Stimulated activated effector memory CD8-positive, alpha-beta T cell treated with anti-CD3 and anti-CD28 coated beads, Interleukin-12 subunit alpha, Interleukin-12 subunit beta, amount 100 ng/mL, for 72 hours (primary cell): ENCODE data around the gene CROCC2.

Experiments used
- ATAC-seq: fragments of 150-1000 bp; cut with Tn5 transposase; 2 replicates; pipeline ENCODE4 v1.10.0; 2021
- DNase-seq, 2 donors: peaks; one replicate each; pipeline ENCODE4 v3.0.0; 2021 to 2022; ENCODE audit warnings: low spot score in 2 of 2
- H3K27ac Mint-ChIP-seq: one replicate; pipeline ENCODE4 v1.8.0; 2022; ENCODE audit warnings: mild to moderate bottlenecking, mixed read lengths
- H3K36me3 Mint-ChIP-seq: one replicate; pipeline ENCODE4 v1.8.0; 2022; ENCODE audit warnings: mild to moderate bottlenecking, mixed read lengths
- H3K4me1 Mint-ChIP-seq: one replicate; pipeline ENCODE4 v1.8.0; 2022; ENCODE audit warnings: mixed read lengths
- H3K4me3 Mint-ChIP-seq: one replicate; pipeline ENCODE4 v1.8.0; 2022; ENCODE audit warnings: mild to moderate bottlenecking, mixed read lengths
- H3K9me3 Mint-ChIP-seq: one replicate; pipeline ENCODE4 v1.8.0; 2022; ENCODE audit warnings: mixed read lengths

CROCC2 gene

DNA sequence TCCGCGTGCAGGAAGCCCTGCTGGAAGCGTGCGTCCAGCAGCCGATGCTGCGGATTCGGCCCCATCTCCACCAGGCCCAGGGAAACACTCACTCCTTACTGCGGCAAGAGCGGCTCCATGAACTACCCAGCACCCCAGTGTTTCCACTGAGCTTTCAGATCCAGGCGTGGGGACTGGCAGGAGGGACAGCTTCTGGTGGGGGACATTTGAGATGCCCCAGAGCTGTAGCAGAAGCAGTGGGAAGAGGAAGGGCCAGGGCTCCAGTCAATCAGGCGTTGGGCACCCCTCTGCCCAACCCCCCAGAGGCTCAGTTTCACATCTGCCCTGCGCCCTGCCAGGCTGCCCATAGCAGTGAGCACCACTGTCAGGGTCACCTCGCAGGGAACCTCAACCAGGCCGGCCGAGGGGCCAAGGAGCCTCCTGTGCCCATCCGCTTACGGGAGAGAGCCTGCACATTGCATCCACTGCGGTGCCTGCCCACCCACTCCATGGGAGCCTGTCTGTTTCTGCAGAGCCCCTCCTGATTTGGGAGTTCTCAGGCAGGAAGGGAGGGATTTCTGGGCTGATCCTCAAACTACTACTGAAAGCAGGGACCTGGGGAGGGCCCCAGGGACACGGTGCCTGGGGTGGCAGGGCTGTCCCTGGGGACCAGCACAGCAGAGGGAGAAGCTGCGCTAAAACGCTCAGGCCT is 32.9 kb upstream of the CROCC2 start:
- Mint-ChIP-seq H3K27ac (no peak overlapping the region), H3K9me3 (no peaks in the 10 kb centered on the region), H3K4me1 (no peaks in the 10 kb centered on the region), H3K36me3 (no peaks in the 10 kb centered on the region), H3K4me3 (no peak overlapping the region)
- no peak for ATAC-seq
- no peak for DNase-seq

DNA sequence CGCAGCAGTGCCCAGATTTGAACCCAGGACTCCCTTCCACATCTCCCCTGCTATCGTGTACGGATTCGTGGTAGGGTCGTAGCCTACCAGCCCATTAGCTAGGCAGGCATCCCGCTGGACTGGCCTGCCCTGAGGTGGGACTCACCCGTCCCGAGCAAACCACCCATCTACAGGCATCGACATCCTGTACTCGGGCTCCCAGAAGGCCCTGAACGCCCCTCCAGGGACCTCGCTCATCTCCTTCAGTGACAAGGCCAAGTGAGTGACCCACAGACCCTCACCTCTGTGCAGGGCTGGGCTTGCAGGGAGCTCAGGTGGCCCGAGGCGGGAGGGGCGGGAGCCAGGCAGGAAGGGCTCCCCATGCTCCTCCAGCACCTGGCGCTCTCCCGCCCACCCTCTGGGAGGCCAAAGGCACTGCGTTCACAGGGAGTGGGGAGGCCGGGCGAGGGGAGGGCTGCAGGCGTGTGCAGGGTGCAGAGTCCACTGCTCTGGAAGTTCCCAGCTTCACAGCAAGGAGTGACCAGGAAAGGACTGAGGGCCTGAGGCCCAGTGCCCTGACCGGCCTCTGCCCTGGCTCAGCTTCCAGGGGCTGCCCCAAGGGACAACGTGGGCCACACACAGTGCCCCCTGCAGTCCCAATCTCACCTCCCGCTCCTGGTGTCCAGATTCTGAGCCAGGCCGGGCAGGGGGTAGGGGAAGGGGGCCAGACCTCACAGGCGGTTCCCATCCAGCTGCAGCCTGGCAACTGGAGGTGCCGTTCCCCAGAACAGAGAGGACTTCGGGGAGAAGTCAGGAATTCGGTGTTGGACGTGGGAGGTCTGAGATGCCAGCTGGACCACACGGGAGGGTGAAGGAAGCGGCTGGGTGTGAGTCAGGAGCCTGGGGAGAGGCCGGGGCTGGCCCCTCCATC is 32.1 kb upstream of the CROCC2 start:
- DNase-seq = no peak
- Mint-ChIP-seq H3K9me3 (no peaks in the 10 kb centered on the region), H3K36me3 (no peaks in the 10 kb centered on the region), H3K4me3 (no peak overlapping the region), H3K4me1 (no peaks in the 10 kb centered on the region), H3K27ac (no peak overlapping the region)
- ATAC-seq = no peak

DNA sequence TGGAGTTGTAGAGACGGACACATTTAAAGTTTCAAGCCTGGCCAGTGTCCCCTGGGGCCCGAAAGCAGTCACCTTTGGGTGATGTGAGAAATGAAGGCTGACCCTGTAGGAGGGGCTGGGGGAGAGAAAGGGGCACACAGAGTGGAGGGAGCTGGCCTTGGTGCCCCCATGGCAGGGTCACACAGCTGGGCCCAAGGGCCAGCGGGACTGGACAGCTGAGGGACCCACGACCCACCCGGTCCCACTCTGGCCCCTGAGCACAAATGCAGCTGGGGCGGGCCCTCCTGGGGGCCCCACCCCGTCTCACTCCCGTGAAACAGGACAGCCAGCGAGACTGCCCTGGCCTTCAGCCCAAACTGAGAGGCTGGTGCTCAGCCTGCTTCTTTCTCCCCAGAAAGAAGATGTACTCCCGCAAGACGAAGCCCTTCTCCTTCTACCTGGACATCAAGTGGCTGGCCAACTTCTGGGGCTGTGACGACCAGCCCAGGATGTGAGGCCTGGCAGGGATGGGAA is 31.4 kb upstream of the CROCC2 start:
- Mint-ChIP-seq H3K4me1 (no peaks in the 10 kb centered on the region), H3K36me3 (no peaks in the 10 kb centered on the region), H3K4me3 (no peak overlapping the region), H3K9me3 (no peaks in the 10 kb centered on the region), H3K27ac (no peak overlapping the region)
- no peak for ATAC-seq
- no peak for DNase-seq

DNA sequence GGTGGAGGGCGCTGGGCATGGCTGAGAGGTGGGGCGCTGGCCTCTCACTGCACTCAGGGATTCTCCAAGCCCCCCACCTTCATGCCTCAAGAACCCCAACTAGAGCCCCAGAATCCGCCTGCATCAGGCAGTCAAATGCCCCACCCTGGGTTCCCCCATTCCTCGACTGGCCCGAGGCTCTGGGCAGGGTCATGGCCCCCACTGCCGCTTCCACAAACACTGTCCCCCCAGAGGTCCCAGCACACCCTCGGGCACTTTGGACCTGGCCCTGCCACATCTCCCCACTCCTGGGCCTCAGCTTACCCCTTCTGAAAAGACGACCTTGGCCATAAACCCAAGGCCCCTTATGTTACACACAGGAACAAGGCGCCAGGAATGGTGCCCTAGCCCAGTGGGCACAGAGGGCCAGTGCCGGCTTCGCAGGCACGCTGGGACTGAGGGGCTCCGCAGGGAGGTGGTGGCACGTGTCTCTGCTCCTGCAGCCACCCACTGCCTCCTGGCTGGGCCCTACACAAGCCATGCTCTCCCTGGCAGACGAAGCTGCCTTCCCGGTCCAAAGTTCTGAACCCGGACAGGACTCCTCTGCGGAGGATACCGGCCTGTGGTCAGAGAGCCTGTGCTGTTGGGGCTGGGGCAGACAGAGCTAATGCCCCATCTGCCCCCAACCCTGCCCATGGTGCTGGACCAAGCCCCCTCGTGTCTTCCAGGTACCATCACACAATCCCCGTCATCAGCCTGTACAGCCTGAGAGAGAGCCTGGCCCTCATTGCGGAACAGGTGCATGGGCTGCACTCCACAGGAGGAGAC is 30.7 kb upstream of the CROCC2 start:
- Mint-ChIP-seq H3K27ac (no peak overlapping the region), H3K36me3 (no peaks in the 10 kb centered on the region), H3K4me3 (no peak overlapping the region), H3K4me1 (no peaks in the 10 kb centered on the region), H3K9me3 (no peaks in the 10 kb centered on the region)
- DNase-seq (no peak), ATAC-seq (no peak)

DNA sequence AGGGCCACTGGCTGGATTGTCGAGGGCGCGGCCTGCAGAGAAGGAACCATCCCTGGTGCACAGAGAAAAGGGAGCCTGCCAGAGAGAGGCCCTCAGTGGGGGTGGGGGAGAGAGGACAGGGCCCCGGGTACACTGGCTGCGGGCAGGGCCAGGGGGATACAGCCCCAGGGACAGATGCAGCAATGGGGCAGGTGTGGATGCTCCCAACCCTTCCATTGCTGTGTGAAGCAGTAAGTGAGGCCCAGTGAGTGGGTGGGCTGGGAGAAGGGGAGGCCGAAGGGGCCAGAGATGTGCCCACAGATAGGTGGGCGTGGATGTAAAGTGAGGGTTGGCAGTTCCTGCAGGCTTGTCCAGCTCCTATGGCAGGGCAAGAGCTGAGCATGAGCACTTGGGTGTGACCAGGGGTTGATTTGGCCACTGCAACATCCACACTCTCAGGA is 30.1 kb upstream of the CROCC2 start:
- H3K9me3 Mint-ChIP-seq = no peaks in the 10 kb centered on the region
- no peak overlapping the region for H3K4me3 Mint-ChIP-seq
- H3K4me1 Mint-ChIP-seq = no peaks in the 10 kb centered on the region
- DNase-seq (no peak), ATAC-seq (no peak)
- no peaks in the 10 kb centered on the region for H3K36me3 Mint-ChIP-seq
- H3K27ac Mint-ChIP-seq = no peak overlapping the region

DNA sequence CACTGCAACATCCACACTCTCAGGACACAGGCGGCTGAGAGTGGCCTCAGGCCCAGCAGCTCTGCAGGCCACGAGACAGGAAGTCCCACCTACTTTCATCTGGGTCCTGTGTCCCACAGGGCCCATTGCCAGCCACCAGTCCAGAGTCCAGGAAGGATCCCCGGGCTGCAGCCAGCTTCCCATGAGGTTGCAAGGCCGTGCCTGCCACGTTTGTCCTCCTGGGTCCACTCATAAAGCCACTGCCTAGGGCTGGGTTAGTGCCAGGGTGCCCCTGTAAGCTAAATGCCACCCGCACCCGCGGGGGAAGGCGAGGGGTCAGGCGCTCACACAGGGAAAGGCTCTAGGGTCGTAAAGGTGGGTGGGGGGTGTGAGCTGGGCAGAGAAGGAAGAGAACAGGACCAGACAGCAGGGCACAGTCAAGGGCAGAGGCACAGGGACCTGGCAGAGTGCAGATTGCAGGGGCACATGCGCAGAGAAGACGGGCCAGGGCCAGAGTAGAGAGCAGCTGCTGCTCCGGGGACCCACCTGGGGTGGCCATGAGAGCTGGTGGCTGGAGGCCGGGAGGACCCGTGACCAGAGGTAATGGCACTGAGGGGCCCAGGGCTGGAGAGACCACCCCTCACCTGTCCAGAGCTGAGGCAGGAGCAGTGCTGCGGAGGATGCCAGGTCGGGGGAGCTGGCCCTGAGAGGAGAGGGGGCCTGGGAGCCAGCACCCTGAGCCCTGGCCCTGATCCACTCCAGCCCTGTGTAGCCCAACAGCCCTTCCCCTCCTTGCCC is 29.5 kb upstream of the CROCC2 start:
- no peaks in the 10 kb centered on the region for H3K4me1 Mint-ChIP-seq
- no peak overlapping the region for H3K27ac Mint-ChIP-seq
- H3K36me3 Mint-ChIP-seq = no peaks in the 10 kb centered on the region
- H3K9me3 Mint-ChIP-seq = no peaks in the 10 kb centered on the region
- H3K4me3 Mint-ChIP-seq = no peak overlapping the region
- ATAC-seq (no peak), DNase-seq (no peak)

DNA sequence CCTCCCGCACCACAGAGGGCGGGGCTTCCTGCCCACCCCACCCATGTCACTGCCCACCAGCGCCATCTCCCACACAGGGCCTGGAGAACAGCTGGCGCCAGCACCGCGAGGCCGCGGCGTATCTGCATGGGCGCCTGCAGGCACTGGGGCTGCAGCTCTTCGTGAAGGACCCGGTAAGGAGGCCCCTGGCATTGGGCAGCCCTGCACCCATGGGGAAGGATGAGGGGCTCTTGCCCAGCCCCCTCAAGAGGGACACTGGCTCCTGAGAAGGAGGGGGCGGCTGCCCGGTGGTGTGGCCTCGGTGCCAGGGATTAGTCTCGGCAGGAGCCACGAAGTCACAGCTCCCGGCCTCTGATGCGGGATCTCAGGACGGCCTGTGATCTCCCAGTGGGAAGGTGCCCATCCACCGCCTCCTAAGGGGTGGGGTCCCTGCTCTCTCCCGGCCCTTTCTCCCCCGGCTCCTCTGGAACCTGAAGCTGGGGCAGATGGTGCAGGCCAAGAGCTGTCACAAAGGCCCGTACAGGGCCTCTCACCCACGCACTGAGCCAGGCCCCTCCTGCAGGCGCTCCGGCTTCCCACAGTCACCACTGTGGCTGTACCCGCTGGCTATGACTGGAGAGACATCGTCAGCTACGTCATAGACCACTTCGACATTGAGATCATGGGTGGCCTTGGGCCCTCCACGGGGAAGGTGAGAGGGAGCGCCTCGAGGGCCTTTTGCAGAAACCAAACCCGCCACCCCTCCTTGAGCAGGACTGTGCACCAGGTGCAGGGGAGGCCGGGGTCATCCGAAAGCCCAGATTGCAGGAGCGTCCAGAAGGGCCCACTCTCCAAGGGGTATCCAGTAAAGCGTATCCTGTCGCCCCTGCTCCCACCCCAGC is 28.4 kb upstream of the CROCC2 start:
- no peak for ATAC-seq
- Mint-ChIP-seq H3K4me3 (no peak overlapping the region), H3K4me1 (no peaks in the 10 kb centered on the region), H3K36me3 (no peaks in the 10 kb centered on the region), H3K27ac (no peak overlapping the region), H3K9me3 (no peaks in the 10 kb centered on the region)
- DNase-seq = no peak

DNA sequence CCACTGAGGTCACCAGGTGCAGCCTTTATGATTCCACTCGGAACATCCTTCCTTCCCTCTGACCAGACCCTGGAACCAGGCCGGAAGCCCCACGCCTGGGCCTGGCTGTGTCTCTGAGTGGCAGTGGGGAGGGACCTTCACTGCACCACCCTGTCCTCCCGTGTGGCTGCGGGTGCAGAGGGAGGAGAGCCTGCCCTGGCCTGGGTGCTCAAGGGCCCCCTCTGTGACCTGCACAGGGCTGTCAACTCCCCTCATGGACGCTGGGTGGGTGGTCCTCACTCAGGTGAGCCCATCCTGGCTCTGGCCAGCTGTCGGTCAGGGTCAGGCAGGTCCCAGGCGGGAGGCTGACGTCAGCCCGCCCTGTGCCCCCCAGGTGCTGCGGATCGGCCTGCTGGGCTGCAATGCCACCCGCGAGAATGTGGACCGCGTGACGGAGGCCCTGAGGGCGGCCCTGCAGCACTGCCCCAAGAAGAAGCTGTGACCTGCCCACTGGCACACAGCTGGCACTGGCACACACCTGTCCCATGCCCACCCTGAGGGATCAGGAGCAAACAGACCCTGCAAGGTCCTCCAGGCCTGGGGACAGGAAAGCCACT is 27.7 kb upstream of the CROCC2 start:
- Mint-ChIP-seq H3K9me3 (no peaks in the 10 kb centered on the region), H3K4me1 (no peaks in the 10 kb centered on the region), H3K36me3 (no peaks in the 10 kb centered on the region), H3K4me3 (no peak overlapping the region), H3K27ac (no peak overlapping the region)
- ATAC-seq = no peak
- no peak for DNase-seq

DNA sequence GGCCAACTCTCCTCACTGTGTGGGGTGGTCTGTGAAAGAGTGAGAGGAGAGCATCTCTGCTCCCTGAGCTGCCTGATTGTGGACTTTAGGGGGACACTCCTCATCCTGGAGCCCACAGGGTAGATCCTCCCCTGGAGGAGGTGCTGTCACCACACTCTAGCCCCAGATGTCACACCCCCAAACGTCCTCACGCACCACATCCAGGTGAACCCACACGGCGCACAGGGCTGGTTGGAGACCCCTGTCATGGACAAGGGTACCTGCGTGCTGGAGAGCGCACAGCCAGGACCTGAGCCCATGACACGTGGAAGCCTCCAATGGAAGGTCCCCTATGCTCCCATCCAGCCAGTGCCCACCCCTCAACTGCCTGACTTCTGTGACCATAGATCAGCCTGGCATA is 27.0 kb upstream of the CROCC2 start:
- ATAC-seq (no peak), DNase-seq (no peak)
- Mint-ChIP-seq H3K9me3 (no peaks in the 10 kb centered on the region), H3K36me3 (no peaks in the 10 kb centered on the region), H3K27ac (no peak overlapping the region), H3K4me1 (no peaks in the 10 kb centered on the region), H3K4me3 (no peak overlapping the region)

DNA sequence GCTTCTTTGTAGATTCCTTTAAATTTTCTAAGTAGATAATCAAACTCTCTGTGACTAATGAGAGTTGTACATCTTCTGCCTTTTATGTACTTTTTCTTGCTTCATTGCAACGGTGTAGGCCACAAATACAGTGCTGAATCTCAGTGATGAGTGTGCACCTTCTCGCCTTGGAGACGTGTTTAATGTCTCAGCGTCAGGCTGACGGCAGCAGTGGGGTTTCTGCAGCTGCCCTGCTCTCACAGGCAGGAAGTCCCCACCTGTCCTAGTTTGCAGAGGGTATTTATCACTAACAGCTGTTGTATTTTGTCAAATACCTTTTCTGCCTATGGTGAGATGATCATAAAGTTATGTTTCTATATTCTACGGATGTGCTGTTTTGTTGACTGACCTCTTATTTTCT is 24.2 kb upstream of the CROCC2 start:
- H3K9me3 Mint-ChIP-seq = no peaks in the 10 kb centered on the region
- H3K4me3 Mint-ChIP-seq = no peak overlapping the region
- H3K27ac Mint-ChIP-seq = no peak overlapping the region
- ATAC-seq (peak; percentile 73), DNase-seq (no peak)
- H3K4me1 Mint-ChIP-seq = no peaks in the 10 kb centered on the region
- H3K36me3 Mint-ChIP-seq = no peaks in the 10 kb centered on the region

DNA sequence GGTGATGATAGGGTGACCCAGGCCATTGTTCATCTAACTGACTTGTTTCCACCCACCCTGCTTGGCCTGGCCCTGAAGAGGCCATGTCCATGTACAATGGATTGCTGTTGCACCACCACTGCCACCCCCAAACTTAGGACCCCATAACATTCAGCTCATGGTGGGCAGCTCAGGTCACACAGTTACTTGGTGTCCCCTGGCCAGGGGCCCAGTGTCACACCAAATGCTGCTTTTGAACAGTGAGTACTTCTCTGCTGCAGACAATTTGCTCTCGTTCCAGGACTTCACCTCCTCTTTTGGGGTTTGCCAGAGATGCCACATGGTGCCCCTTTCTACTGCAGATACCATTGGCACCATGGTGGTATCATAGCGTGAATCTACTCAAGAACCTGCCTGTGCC is 21.9 kb upstream of the CROCC2 start:
- DNase-seq (no peak), ATAC-seq (no peak)
- no peaks in the 10 kb centered on the region for H3K36me3 Mint-ChIP-seq
- no peak overlapping the region for H3K4me3 Mint-ChIP-seq
- H3K27ac Mint-ChIP-seq = no peak overlapping the region
- no peaks in the 10 kb centered on the region for H3K4me1 Mint-ChIP-seq
- H3K9me3 Mint-ChIP-seq = no peaks in the 10 kb centered on the region

DNA sequence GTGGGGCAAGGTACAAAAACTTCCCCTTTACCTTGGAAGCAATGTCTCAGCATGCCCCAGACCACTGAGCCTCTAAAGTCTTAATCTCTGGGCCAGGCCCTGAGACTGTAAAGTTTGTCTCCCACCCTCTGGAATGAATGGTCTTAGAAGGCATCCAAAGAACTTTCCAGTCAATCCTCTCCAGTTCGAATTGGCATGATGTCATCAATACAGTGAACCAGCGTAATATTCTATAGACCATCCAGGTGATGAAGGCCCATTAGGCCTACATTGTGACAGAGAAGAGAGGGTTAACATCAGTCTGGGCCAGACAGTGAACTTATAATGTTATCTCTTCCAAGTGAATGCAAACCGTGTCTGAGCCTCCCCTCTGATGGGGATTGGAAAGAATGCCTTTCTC is 21.4 kb upstream of the CROCC2 start:
- no peak overlapping the region for H3K4me3 Mint-ChIP-seq
- H3K9me3 Mint-ChIP-seq = no peaks in the 10 kb centered on the region
- DNase-seq (no peak), ATAC-seq (no peak)
- no peaks in the 10 kb centered on the region for H3K4me1 Mint-ChIP-seq
- H3K36me3 Mint-ChIP-seq = no peaks in the 10 kb centered on the region
- H3K27ac Mint-ChIP-seq = no peak overlapping the region

DNA sequence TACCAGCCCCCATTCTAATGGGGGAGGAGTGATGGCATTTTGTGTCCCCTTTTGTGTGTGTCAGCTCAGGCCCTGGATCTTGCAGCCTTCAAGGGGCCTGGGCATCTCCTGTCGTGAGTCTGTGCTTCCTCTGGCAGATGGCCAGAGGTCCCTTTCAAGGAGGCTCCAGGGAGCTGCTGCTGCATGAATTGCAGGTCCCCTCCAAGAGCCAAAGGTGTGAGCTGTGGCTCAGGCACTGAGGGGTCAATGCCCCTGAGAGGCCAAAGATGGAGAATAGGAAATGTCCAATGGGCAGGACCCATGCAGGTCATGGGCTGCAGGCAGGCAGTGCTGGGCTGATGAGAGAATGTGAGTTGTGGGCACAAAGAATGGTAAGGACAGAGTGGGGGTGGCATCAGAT is 20.6 kb upstream of the CROCC2 start:
- H3K4me3 Mint-ChIP-seq = no peak overlapping the region
- no peaks in the 10 kb centered on the region for H3K9me3 Mint-ChIP-seq
- DNase-seq = no peak
- no peaks in the 10 kb centered on the region for H3K4me1 Mint-ChIP-seq
- ATAC-seq = no peak
- no peaks in the 10 kb centered on the region for H3K36me3 Mint-ChIP-seq
- H3K27ac Mint-ChIP-seq = no peak overlapping the region
